ENCODE data around the gene GMDS.
"Not testable (repeated sequence)": the region's sequence is repeated elsewhere in the genome, so short reads cannot be mapped to it uniquely, and the experiment has no call there.

Gene GMDS

GRCh38 chr6:1758076-1758679, 487.2 kb downstream of the GMDS start:
- no peak for DNase-seq (ENCODE audit: low read depth in 4 of 4, low spot score in 1 of 4)

- DNase-seq (ENCODE audit: low read depth in 4 of 4, low spot score in 1 of 4), result no peak
Measured at GRCh38 chr6:1757131-1757530, 488.3 kb downstream of the GMDS start.

GRCh38 chr6:1756472-1757129, 488.8 kb downstream of the GMDS start:
- DNase-seq (ENCODE audit: low read depth in 4 of 4, low spot score in 1 of 4), result no peak

- not testable (repeated sequence) for DNase-seq (ENCODE audit: low read depth in 4 of 4, low spot score in 1 of 4)
Measured at GRCh38 chr6:1751063-1751462, 494.3 kb downstream of the GMDS start.

- DNase-seq (ENCODE audit: low read depth in 4 of 4, low spot score in 1 of 4), result no peak
Measured at GRCh38 chr6:1749041-1749440, 496.4 kb downstream of the GMDS start.

- DNase-seq (ENCODE audit: low read depth in 4 of 4, low spot score in 1 of 4), result no peak
Measured at GRCh38 chr6:1747531-1747930, 497.9 kb downstream of the GMDS start.

- no peak for DNase-seq (ENCODE audit: low read depth in 4 of 4, low spot score in 1 of 4)
Measured at GRCh38 chr6:1747003-1747402, 498.4 kb downstream of the GMDS start.

GRCh38 chr6:1745814-1746213, 499.6 kb downstream of the GMDS start:
- DNase-seq (ENCODE audit: low read depth in 4 of 4, low spot score in 1 of 4), result no peak

- no peak for DNase-seq (ENCODE audit: low read depth in 4 of 4, low spot score in 1 of 4)
Measured at GRCh38 chr6:1744543-1744942, 500.9 kb downstream of the GMDS start.

- no peak for DNase-seq (ENCODE audit: low read depth in 4 of 4, low spot score in 1 of 4)
Measured at GRCh38 chr6:1739680-1740079, 505.7 kb downstream of the GMDS start.

GRCh38 chr6:1739220-1739619, 506.2 kb downstream of the GMDS start:
- no peak for DNase-seq (ENCODE audit: low read depth in 4 of 4, low spot score in 1 of 4)

GRCh38 chr6:1738558-1739081, 506.8 kb downstream of the GMDS start:
- no peak for DNase-seq (ENCODE audit: low read depth in 4 of 4, low spot score in 1 of 4)

- no peak for DNase-seq (ENCODE audit: low read depth in 4 of 4, low spot score in 1 of 4)
Measured at GRCh38 chr6:1737463-1738311, 507.7 kb downstream of the GMDS start.

- no peak for DNase-seq (ENCODE audit: low read depth in 4 of 4, low spot score in 1 of 4)
Measured at GRCh38 chr6:1736346-1737105, 508.9 kb downstream of the GMDS start.

- no peak for DNase-seq (ENCODE audit: low read depth in 4 of 4, low spot score in 1 of 4)
Measured at GRCh38 chr6:1735239-1735803, 510.1 kb downstream of the GMDS start.

GRCh38 chr6:1730882-1731281, 514.5 kb downstream of the GMDS start:
- DNase-seq (ENCODE audit: low read depth in 4 of 4, low spot score in 1 of 4), result no peak

- no peak for DNase-seq (ENCODE audit: low read depth in 4 of 4, low spot score in 1 of 4)
Measured at GRCh38 chr6:1729750-1730140, 515.7 kb downstream of the GMDS start.

GRCh38 chr6:1729133-1729749, 516.2 kb downstream of the GMDS start:
- no peak for DNase-seq (ENCODE audit: low read depth in 4 of 4, low spot score in 1 of 4)

GRCh38 chr6:1726341-1726768, 519.0 kb downstream of the GMDS start:
- no peak for DNase-seq (ENCODE audit: low read depth in 4 of 4, low spot score in 1 of 4)

GRCh38 chr6:1724616-1725015, 520.8 kb downstream of the GMDS start:
- DNase-seq (ENCODE audit: low read depth in 4 of 4, low spot score in 1 of 4), result no peak
